Measurements from ENCODE around the gene KRT80.

- TF ChIP-seq, protein P1, sequence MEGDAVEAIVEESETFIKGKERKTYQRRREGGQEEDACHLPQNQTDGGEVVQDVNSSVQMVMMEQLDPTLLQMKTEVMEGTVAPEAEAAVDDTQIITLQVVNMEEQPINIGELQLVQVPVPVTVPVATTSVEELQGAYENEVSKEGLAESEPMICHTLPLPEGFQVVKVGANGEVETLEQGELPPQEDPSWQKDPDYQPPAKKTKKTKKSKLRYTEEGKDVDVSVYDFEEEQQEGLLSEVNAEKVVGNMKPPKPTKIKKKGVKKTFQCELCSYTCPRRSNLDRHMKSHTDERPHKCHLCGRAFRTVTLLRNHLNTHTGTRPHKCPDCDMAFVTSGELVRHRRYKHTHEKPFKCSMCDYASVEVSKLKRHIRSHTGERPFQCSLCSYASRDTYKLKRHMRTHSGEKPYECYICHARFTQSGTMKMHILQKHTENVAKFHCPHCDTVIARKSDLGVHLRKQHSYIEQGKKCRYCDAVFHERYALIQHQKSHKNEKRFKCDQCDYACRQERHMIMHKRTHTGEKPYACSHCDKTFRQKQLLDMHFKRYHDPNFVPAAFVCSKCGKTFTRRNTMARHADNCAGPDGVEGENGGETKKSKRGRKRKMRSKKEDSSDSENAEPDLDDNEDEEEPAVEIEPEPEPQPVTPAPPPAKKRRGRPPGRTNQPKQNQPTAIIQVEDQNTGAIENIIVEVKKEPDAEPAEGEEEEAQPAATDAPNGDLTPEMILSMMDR (IDR thresholded peaks at IDR 0.05), result no peak
- TF ChIP-seq POLR2A (IDR thresholded peaks at IDR 0.05), result peak; percentile 81
Measured at GRCh38 chr12:52232674-52233461, 41.1 kb upstream of the KRT80 start, which contains the start of gene KRT7.
